Testis (tissue), 2 donors: ENCODE measurements around the gene LRRC4C.

Source experiments
- CTCF ChIP-seq, 3 experiments: fragments of 450-650 bp in 2 of 3; fragments of 200-600 bp in 1 of 3; sonication (generic) in 1 of 3; IDR thresholded peaks; one replicate each; pipeline ENCODE4 v1.5.1; 2016 to 2019; ENCODE audit warnings: antibody characterized with exemption in 3 of 3, mild to moderate bottlenecking in 2 of 3, moderate library complexity in 1 of 3
- POLR2A ChIP-seq: fragments of 450-650 bp; IDR thresholded peaks from one replicate; pipeline ENCODE4 v1.6.1; 2017; ENCODE audit warnings: antibody characterized with exemption, mild to moderate bottlenecking, moderate library complexity

DNA sequence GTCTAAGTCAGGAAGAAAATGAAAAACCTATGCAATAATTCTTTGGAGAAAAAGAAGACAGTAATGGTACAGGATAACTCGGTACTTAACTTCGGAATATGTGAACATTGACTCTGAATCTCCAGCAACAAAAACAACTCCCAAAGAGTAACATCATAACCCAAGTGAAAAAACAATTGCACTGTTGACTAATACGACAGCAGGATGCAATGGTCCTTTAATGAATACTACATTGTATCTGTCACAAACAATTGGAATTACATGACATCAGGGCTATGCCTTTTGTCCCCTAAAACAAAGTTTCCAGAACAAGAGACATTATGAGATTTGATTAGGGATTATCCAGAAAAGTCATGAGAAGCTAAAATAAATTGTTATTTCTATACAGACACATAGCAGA is 1065.9 kb downstream of the LRRC4C start:
- TF ChIP-seq CTCF (IDR thresholded peaks at IDR 0.05) (no peak), POLR2A (no peak)
